Ureter (tissue), 1 donor: ENCODE measurements around the gene DNAH2. TPM values are rescaled to one million over a fixed set of nuclear protein-coding genes. Genes with fewer than 3 reads are reported as not detected.
A peak's percentile ranks its signal among the peaks of the same experiment; 100 is the strongest.

Experiments used
- DNase-seq: peaks from one replicate; pipeline ENCODE4 v3.0.0-alpha.2; 2020; ENCODE audit warnings: low spot score
- total RNA-seq: library from RNA; stranded (reverse); gene quantifications from one replicate; pipeline ENCODE4 v1.2.4, GENCODE V29; 2023
- donor health status: DM: yes; HTN: yes; CAD: no.

DNAH2 gene
- 1.5 TPM for total RNA-seq

GRCh38 chr17:7716901-7717755, at the start of gene DNAH2:
TSS of gene DNAH2 (plus strand) at chr17:7717744. CDS start at chr17:7719735, 1,991 bp downstream.
- DNase-seq: peak; percentile 81

GRCh38 chr17:7668482-7668881, 49.1 kb upstream of the DNAH2 start:
- DNase-seq: no peak

- DNase-seq: no peak
These were observed 44.3 kb upstream of the DNAH2 start for GRCh38 chr17:7673239-7673638.

- no peak for DNase-seq
These were observed 42.6 kb upstream of the DNAH2 start for GRCh38 chr17:7674934-7675333.

- no peak for DNase-seq
These were observed 41.0 kb upstream of the DNAH2 start for GRCh38 chr17:7676533-7676932.

- DNase-seq: no peak
These were observed 40.0 kb upstream of the DNAH2 start for GRCh38 chr17:7677388-7678067.

GRCh38 chr17:7684851-7685532, 32.6 kb upstream of the DNAH2 start:
- no peak for DNase-seq

- peak; percentile 96 for DNase-seq
These were observed 31.9 kb upstream of the DNAH2 start for GRCh38 chr17:7685533-7686221.

GRCh38 chr17:7686222-7687071, 31.1 kb upstream of the DNAH2 start:
- peak; percentile 84 for DNase-seq

GRCh38 chr17:7687072-7687907, 30.3 kb upstream of the DNAH2 start, which contains the start of gene TP53:
TSS of gene TP53 (minus strand) at chr17:7687490. CDS start at chr17:7676594, 10,896 bp downstream.
- DNase-seq: peak; percentile 93

- peak; percentile 98 for DNase-seq
These were observed 29.4 kb upstream of the DNAH2 start, which contains the start of gene WRAP53 for GRCh38 chr17:7687908-7688807. TSS of gene WRAP53 (plus strand) at chr17:7688477. CDS start at chr17:7688649, 172 bp downstream.

- DNase-seq: no peak
These were observed 28.7 kb upstream of the DNAH2 start for GRCh38 chr17:7688808-7689316.

GRCh38 chr17:7695586-7695985, 22.0 kb upstream of the DNAH2 start:
- DNase-seq: no peak

GRCh38 chr17:7697828-7698588, 19.5 kb upstream of the DNAH2 start:
- no peak for DNase-seq

- no peak for DNase-seq
These were observed 17.0 kb upstream of the DNAH2 start for GRCh38 chr17:7700510-7700909.

GRCh38 chr17:7701681-7702080, 15.9 kb upstream of the DNAH2 start:
- DNase-seq: no peak

- no peak for DNase-seq
These were observed 14.8 kb upstream of the DNAH2 start for GRCh38 chr17:7702776-7703175.
